HCT116 (cell line): ENCODE data around the gene TIPRL. TPM values are rescaled to one million over a fixed set of nuclear protein-coding genes. Genes with fewer than 3 reads are reported as not detected.

Experiments
- ATAC-seq: fragments of 200-7000 bp; cut with Tn5 transposase; 2 replicates; pipeline ENCODE4 v1.9.1; 2020; ENCODE audit warnings: mild to moderate bottlenecking, moderate library complexity
- BruUV-seq: library from RNA; stranded (reverse); fragments of 400-500 nt; replicated peaks from 2 replicates; lab custom pipeline; 2021; lab: Mats Ljungman, UMichigan
- CTCF ChIA-PET: fragments of 300-600 bp; sonication (Branson Sonifier 250); formaldehyde crosslinking; loops from one replicate; lab custom pipeline; 2021; ENCODE audit warnings: antibody characterized with exemption; lab: Charles Lee
- POLR2A ChIA-PET: fragments of 300-600, 350-600 bp; sonication (Branson Sonifier 250); formaldehyde crosslinking; loops from one replicate; lab custom pipeline; 2021; ENCODE audit warnings: antibody characterized with exemption; lab: Charles Lee
- RAD21 ChIA-PET, 2 experiments: fragments of 300-600 bp; sonication (Branson Sonifier 250); formaldehyde crosslinking; loops; one replicate each; lab custom pipeline; 2023; ENCODE audit warnings: low total read pairs in 2 of 2; ENCODE audit not compliant: uncharacterized antibody in 2 of 2, unreplicated experiment in 2 of 2, low non-redundant PET in 1 of 2; lab: Charles Lee
- DNase-seq: peaks from one replicate; pipeline ENCODE4 v3.0.0-alpha.2; 2010; ENCODE audit warnings: low read depth, low spot score
- H2AFZ ChIP-seq: fragments of 200-600 bp; shearing (Covaris generic), sonication (generic); 2 replicates; pipeline ENCODE4 v1.6.1; 2017; ENCODE audit warnings: low read depth, mixed run types, mixed read lengths, antibody characterized with exemption, low read length; ENCODE audit not compliant: poor library complexity, severe bottlenecking
- H3K27ac ChIP-seq: 2 replicates; pipeline ENCODE4 v1.5.1; 2012; ENCODE audit warnings: low read depth, low read length
- H3K27me3 ChIP-seq: fragments of 200-600 bp; sonication (generic); 2 replicates; pipeline ENCODE4 v1.6.1; 2016; ENCODE audit warnings: mixed run types, low read length, mixed read lengths; ENCODE audit not compliant: insufficient read depth
- H3K36me3 ChIP-seq, 2 experiments: fragments of 200-500 bp in 1 of 2; fragments of 200-600 bp in 1 of 2; sonication (Bioruptor generic) in 1 of 2; sonication (generic) in 1 of 2; 2 replicates each; pipeline versions ENCODE4 v1.5.1 to v1.6.1; 2014 to 2016; ENCODE audit warnings: low read length in 2 of 2, inconsistent platforms in 1 of 2, mixed read lengths in 1 of 2, mixed run types in 1 of 2; ENCODE audit not compliant: insufficient read depth in 2 of 2, control insufficient read depth in 1 of 2
- H3K4me1 ChIP-seq, 2 experiments: fragments of 200-600 bp in 1 of 2; sonication (generic) in 1 of 2; 2 replicates each; pipeline versions ENCODE4 v1.5.1 to v1.6.1; 2012 to 2017; ENCODE audit warnings: low read length in 2 of 2, inconsistent platforms in 1 of 2, mild to moderate bottlenecking in 1 of 2, mixed read lengths in 1 of 2, mixed run types in 1 of 2, moderate library complexity in 1 of 2; ENCODE audit not compliant: insufficient read depth in 2 of 2, control insufficient read depth in 1 of 2
- H3K4me2 ChIP-seq: fragments of 200-600 bp; sonication (generic); 2 replicates; pipeline ENCODE4 v1.6.1; 2017; ENCODE audit warnings: mixed run types, low read length, mixed read lengths
- H3K4me3 ChIP-seq, 2 experiments: fragments of 200-600 bp in 1 of 2; sonication (generic) in 1 of 2; replicated peaks in 1 of 2; 2 replicates each; pipeline ENCODE4 v1.5.1; 2011 to 2016; ENCODE audit warnings: low read length in 2 of 2, control low read depth in 1 of 2, low read depth in 1 of 2, mild to moderate bottlenecking in 1 of 2, mixed read lengths in 1 of 2, mixed run types in 1 of 2
- H3K79me2 ChIP-seq: fragments of 200-600 bp; sonication (generic); 2 replicates; pipeline ENCODE4 v1.6.1; 2017; ENCODE audit warnings: mild to moderate bottlenecking, mixed run types, low read length, moderate library complexity, mixed read lengths; ENCODE audit not compliant: insufficient read depth
- H3K9ac ChIP-seq: fragments of 200-600 bp; sonication (generic); 2 replicates; pipeline ENCODE4 v1.6.1; 2016; ENCODE audit warnings: low read length, mixed read lengths
- H3K9me2 ChIP-seq: fragments of 200-600 bp; sonication (generic), shearing (Covaris generic); 2 replicates; pipeline ENCODE4 v1.6.1; 2017; ENCODE audit warnings: mixed run types, mild to moderate bottlenecking, moderate library complexity; ENCODE audit not compliant: insufficient read depth
- H3K9me3 ChIP-seq, 2 experiments: fragments of 200-500 bp in 1 of 2; fragments of 200-600 bp in 1 of 2; sonication (Bioruptor generic) in 1 of 2; sonication (generic) in 1 of 2; 2 replicates each; pipeline ENCODE4 v1.6.1; 2014 to 2017; ENCODE audit warnings: low read length in 2 of 2, mixed read lengths in 2 of 2, inconsistent platforms in 1 of 2, low read depth in 1 of 2, mild to moderate bottlenecking in 1 of 2, mixed run types in 1 of 2, moderate library complexity in 1 of 2; ENCODE audit not compliant: control insufficient read depth in 1 of 2, insufficient read depth in 1 of 2
- H4K20me1 ChIP-seq: fragments of 200-600 bp; sonication (generic), shearing (Covaris generic); 2 replicates; pipeline ENCODE4 v1.6.1; 2017; ENCODE audit warnings: mixed run types, mild to moderate bottlenecking, moderate library complexity; ENCODE audit not compliant: insufficient read depth
- CTCF ChIP-seq, 3 experiments: fragments of 200-600 bp in 1 of 3; sonication (generic) in 1 of 3; IDR thresholded peaks in 2 of 3; conservative IDR thresholded peaks in 1 of 3; 2 replicates each; pipeline ENCODE4 v1.5.1; 2012 to 2017; ENCODE audit warnings: low read depth in 2 of 3, low read length in 2 of 3, antibody characterized with exemption in 1 of 3, borderline replicate concordance in 1 of 3, control low read depth in 1 of 3, mild to moderate bottlenecking in 1 of 3, mixed read lengths in 1 of 3, mixed run types in 1 of 3, moderate library complexity in 1 of 3; ENCODE audit not compliant: insufficient read depth in 1 of 3
- POLR2A ChIP-seq: IDR thresholded peaks from 2 replicates; pipeline ENCODE4 v1.7.0; 2011; ENCODE audit warnings: borderline replicate concordance; ENCODE audit not compliant: insufficient read depth, insufficient read length; ENCODE audit errors: extremely low read depth
- RAD21 ChIP-seq: IDR thresholded peaks from 2 replicates; pipeline ENCODE4 v1.6.1; 2012; ENCODE audit warnings: low read depth, mild to moderate bottlenecking
- SP1 ChIP-seq: IDR thresholded peaks from 2 replicates; pipeline ENCODE4 v1.6.1; 2012; ENCODE audit warnings: low read depth
- TCF7L2 ChIP-seq: IDR thresholded peaks from 2 replicates; pipeline ENCODE4 v1.7.0; 2011; ENCODE audit warnings: borderline replicate concordance, inconsistent platforms; ENCODE audit not compliant: insufficient read depth, insufficient read length; ENCODE audit errors: extremely low read depth
- intact Hi-C: fragments of 100-400 bp; cut with micrococcal nuclease; formaldehyde crosslinking; loops from 2 replicates; pipeline ENCODE4 v1.10.0; 2022
- total RNA-seq: library from RNA; stranded (reverse); gene quantifications from one replicate; pipeline ENCODE4 v1.2.1, GENCODE V29; 2021; ENCODE audit not compliant: unreplicated experiment
- TF ChIP-seq, protein P1 (sequence below): IDR thresholded peaks from 2 replicates; pipeline ENCODE4 v1.6.1; 2012
- TF ChIP-seq, protein P2 (sequence below): IDR thresholded peaks from 2 replicates; pipeline ENCODE4 v1.6.1; 2012; ENCODE audit warnings: low read depth

The TIPRL gene
- total RNA-seq, 1 experiment from 2014 or later = 36.4 TPM

- POLR2A ChIA-PET = no interaction called here
- Histone ChIP-seq H2AFZ (no peak overlapping the region), H3K27ac (no peak overlapping the region), H4K20me1 (no peaks in the 10 kb centered on the region), H3K4me2 (no peak overlapping the region), H3K9ac (no peak overlapping the region), H3K4me3 (no peak overlapping the region), H3K79me2 (no peaks in the 10 kb centered on the region; the same call in 1 of the 2 replicates), H3K4me1 (peaks cover 11 to 26% of the 10 kb centered on the region in 2 experiments; a peak in 3 of 4 replicates), H3K36me3 (no peaks in the 10 kb centered on the region), H3K9me2 (no peaks in the 10 kb centered on the region), H3K27me3 (no peaks in the 10 kb centered on the region), H3K9me3 (no peaks in the 10 kb centered on the region)
- no TSS peak for BruUV-seq
- DNase-seq = no peak
- TF ChIP-seq TCF7L2 (no peak), CTCF (IDR thresholded peaks at IDR 0.05 in 2 of 3, conservative IDR thresholded peaks at IDR 0.05 in 1 of 3; ENCODE audit: borderline replicate concordance in 1 of 3, insufficient read depth in 1 of 3, low read depth in 2 of 3, low read length in 2 of 3) (no peak), POLR2A (no peak), RAD21 (no peak), SP1 (no peak)
- TF ChIP-seq, protein P1, sequence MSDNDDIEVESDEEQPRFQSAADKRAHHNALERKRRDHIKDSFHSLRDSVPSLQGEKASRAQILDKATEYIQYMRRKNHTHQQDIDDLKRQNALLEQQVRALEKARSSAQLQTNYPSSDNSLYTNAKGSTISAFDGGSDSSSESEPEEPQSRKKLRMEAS = no peak
- TF ChIP-seq, protein P2, sequence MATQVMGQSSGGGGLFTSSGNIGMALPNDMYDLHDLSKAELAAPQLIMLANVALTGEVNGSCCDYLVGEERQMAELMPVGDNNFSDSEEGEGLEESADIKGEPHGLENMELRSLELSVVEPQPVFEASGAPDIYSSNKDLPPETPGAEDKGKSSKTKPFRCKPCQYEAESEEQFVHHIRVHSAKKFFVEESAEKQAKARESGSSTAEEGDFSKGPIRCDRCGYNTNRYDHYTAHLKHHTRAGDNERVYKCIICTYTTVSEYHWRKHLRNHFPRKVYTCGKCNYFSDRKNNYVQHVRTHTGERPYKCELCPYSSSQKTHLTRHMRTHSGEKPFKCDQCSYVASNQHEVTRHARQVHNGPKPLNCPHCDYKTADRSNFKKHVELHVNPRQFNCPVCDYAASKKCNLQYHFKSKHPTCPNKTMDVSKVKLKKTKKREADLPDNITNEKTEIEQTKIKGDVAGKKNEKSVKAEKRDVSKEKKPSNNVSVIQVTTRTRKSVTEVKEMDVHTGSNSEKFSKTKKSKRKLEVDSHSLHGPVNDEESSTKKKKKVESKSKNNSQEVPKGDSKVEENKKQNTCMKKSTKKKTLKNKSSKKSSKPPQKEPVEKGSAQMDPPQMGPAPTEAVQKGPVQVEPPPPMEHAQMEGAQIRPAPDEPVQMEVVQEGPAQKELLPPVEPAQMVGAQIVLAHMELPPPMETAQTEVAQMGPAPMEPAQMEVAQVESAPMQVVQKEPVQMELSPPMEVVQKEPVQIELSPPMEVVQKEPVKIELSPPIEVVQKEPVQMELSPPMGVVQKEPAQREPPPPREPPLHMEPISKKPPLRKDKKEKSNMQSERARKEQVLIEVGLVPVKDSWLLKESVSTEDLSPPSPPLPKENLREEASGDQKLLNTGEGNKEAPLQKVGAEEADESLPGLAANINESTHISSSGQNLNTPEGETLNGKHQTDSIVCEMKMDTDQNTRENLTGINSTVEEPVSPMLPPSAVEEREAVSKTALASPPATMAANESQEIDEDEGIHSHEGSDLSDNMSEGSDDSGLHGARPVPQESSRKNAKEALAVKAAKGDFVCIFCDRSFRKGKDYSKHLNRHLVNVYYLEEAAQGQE = no peak
- RAD21 ChIA-PET = no interaction called here
- intact Hi-C loops = no loop called here
- ATAC-seq = no peak
- CTCF ChIA-PET = no interaction called here
Measured at GRCh38 chr1:168134642-168135041, 44.1 kb upstream of the TIPRL start.
